Measurements from ENCODE around the gene DDX53. TPM values are rescaled to one million over a fixed set of nuclear protein-coding genes. Genes with fewer than 3 reads are reported as not detected.

Gene DDX53
- total and polyA plus RNA-seq, 9 of the 15 experiments (the other 6 are each of a cell fraction or from before 2014, with no cell fraction given), result 0.25 to 3.3 (median 2.4) TPM

DNA sequence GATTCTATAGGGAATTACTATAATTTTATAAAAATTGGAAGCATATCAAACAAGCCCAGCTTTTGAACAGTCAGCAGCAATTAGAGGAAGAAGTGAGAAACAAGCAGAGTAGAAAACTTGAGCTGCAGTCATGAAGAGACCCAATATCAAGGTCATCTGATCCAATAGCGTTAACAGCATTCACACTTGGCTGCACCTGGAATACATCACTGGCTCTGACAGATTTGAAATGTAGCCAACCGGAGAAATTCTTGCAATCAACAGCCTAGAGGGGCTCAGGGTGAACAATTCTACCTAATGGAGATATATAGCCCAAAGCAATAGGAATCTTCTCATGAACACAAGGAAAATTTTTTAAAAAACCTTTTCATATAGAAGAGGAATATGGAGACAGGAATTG, 13.6 kb downstream of the DDX53 start:
- no peak for DNase-seq (ENCODE audit: extremely low read depth in 1 of 4, low spot score in 3 of 4)
- no peak for TF ChIP-seq HLTF (IDR thresholded peaks at IDR 0.05)
- TF ChIP-seq RAD21 (CRISPR knock-in tag; conservative IDR thresholded peaks at IDR 0.05 in 1 of 2, IDR thresholded peaks at IDR 0.05 in 1 of 2), result no peak
- no peak for TF ChIP-seq E2F3 (CRISPR knock-in tag; IDR thresholded peaks at IDR 0.05)
- TF ChIP-seq NFXL1 (CRISPR knock-in tag; IDR thresholded peaks at IDR 0.05), result no peak
- TF ChIP-seq, protein P1, sequence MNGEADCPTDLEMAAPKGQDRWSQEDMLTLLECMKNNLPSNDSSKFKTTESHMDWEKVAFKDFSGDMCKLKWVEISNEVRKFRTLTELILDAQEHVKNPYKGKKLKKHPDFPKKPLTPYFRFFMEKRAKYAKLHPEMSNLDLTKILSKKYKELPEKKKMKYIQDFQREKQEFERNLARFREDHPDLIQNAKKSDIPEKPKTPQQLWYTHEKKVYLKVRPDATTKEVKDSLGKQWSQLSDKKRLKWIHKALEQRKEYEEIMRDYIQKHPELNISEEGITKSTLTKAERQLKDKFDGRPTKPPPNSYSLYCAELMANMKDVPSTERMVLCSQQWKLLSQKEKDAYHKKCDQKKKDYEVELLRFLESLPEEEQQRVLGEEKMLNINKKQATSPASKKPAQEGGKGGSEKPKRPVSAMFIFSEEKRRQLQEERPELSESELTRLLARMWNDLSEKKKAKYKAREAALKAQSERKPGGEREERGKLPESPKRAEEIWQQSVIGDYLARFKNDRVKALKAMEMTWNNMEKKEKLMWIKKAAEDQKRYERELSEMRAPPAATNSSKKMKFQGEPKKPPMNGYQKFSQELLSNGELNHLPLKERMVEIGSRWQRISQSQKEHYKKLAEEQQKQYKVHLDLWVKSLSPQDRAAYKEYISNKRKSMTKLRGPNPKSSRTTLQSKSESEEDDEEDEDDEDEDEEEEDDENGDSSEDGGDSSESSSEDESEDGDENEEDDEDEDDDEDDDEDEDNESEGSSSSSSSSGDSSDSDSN (IDR thresholded peaks at IDR 0.05; ENCODE audit: borderline replicate concordance in 1 of 2, low read depth in 2 of 2, low read length in 2 of 2), result no peak
- TF ChIP-seq ZNF239 (CRISPR knock-in tag; IDR thresholded peaks at IDR 0.05), result no peak
- no peak for TF ChIP-seq CHD1 (IDR thresholded peaks at IDR 0.05; ENCODE audit: low read length)
- no peak for TF ChIP-seq SMARCA4 (IDR thresholded peaks at IDR 0.05)
- intact Hi-C loops (cut with micrococcal nuclease), result no loop called here
- no peaks in the 10 kb centered on the region for H4K20me1 ChIP-seq (replicated peaks; ENCODE audit: control insufficient read depth, insufficient read depth, low read length)
- H3K9ac ChIP-seq (ENCODE audit: insufficient read depth in 1 of 2, low read depth in 2 of 2, low read length in 2 of 2), result no peak overlapping the region
- H3K79me2 ChIP-seq (ENCODE audit: control insufficient read depth, insufficient read depth, low read length), result no peaks in the 10 kb centered on the region
- H3K9me3 ChIP-seq (replicated peaks; ENCODE audit: control insufficient read depth, insufficient read depth, low read depth, low read length), result no peaks in the 10 kb centered on the region
- 4% methylated on average over 2 of the region's 2 CpGs for WGBS (ENCODE audit: insufficient coverage, low coverage, missing lambda C conversion rate)
- no peaks in the 10 kb centered on the region for H3K4me1 ChIP-seq (replicated peaks in 1 of 2; ENCODE audit: control insufficient read depth in 2 of 2, insufficient read depth in 2 of 2, low read length in 2 of 2)
- H3K27ac ChIP-seq (ENCODE audit: extremely low read depth, low read depth, low read length), result no peak overlapping the region
- ATAC-seq, result no peak
- ChIA-PET CTCF (ENCODE audit: low intra/inter-chr PET ratio) (no interaction called here), POLR2A (no interaction called here)
- in situ Hi-C loops (cut with MboI), result no loop called here
- FAIRE-seq, result no peak
- no peak overlapping the region for H3K4me3 ChIP-seq
- no peaks in the 10 kb centered on the region for H3K27me3 ChIP-seq (ENCODE audit: control insufficient read depth in 2 of 2, insufficient read depth in 2 of 2, low read length in 2 of 2)
- no peaks in the 10 kb centered on the region for H3K36me3 ChIP-seq (ENCODE audit: control insufficient read depth, insufficient read depth, low read length)
- no peak overlapping the region for H3K4me2 ChIP-seq (ENCODE audit: insufficient read depth, low read length)
- H2AFZ ChIP-seq (ENCODE audit: low read depth, low read length), result no peak overlapping the region
- no peaks in the 10 kb centered on the region for H3K9me1 ChIP-seq (ENCODE audit: control insufficient read depth, insufficient read depth, low read length)
- BruUV-seq (replicated peaks), result no TSS peak
